OCI-LY3 (cell line): ENCODE measurements around the gene SMURF2.

ENCODE experiments used
- EZH2phosphoT487 ChIP-seq: fragments of 200-600 bp; shearing (Covaris generic); IDR thresholded peaks from 2 replicates; pipeline ENCODE4 v1.6.1; 2018; ENCODE audit warnings: antibody characterized with exemption, mixed run types, low read depth
- TF ChIP-seq, protein P1 (sequence below): fragments of 200-600, 300-600 bp; sonication (generic); IDR thresholded peaks from 2 replicates; pipeline ENCODE4 v1.5.1; 2014; ENCODE audit warnings: antibody characterized with exemption, low read length, low read depth

DNA sequence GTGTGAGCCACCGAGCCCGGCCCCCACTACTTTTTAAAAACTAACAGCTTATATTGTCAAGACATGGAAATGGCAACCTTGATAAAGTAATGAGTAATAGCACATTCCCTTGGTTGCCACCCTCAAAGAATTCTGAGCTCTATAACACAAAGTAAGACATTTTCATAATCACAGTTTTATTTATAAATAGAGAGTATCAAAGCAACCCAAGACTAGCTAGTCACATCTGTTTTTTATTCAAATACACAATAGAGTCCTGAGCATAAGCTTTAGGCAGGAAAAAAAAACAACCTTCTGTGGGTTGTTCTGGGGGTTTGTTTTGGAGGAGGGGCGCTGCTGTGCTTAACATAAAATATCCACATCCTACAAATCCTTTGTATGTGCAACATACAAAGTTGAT lies 86.7 kb downstream of the SMURF2 start:
- TF ChIP-seq, protein P1, sequence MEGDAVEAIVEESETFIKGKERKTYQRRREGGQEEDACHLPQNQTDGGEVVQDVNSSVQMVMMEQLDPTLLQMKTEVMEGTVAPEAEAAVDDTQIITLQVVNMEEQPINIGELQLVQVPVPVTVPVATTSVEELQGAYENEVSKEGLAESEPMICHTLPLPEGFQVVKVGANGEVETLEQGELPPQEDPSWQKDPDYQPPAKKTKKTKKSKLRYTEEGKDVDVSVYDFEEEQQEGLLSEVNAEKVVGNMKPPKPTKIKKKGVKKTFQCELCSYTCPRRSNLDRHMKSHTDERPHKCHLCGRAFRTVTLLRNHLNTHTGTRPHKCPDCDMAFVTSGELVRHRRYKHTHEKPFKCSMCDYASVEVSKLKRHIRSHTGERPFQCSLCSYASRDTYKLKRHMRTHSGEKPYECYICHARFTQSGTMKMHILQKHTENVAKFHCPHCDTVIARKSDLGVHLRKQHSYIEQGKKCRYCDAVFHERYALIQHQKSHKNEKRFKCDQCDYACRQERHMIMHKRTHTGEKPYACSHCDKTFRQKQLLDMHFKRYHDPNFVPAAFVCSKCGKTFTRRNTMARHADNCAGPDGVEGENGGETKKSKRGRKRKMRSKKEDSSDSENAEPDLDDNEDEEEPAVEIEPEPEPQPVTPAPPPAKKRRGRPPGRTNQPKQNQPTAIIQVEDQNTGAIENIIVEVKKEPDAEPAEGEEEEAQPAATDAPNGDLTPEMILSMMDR: no peak
- no peak for TF ChIP-seq EZH2phosphoT487
